Activated T-cell treated with anti-CD3 and anti-CD28 coated beads, Interleukin-2, amount 50 U/mL, for 24 hours (primary cell): Measurements from ENCODE around the gene GATA1.

Source experiments
- DNase-seq: peaks from one replicate; pipeline ENCODE4 v3.0.0-alpha.2; 2020
- H3K27ac Mint-ChIP-seq: 2 replicates; pipeline ENCODE4 v1.8.0; 2020; ENCODE audit warnings: mild to moderate bottlenecking, mixed read lengths
- H3K27me3 Mint-ChIP-seq: 2 replicates; pipeline ENCODE4 v1.8.0; 2020; ENCODE audit warnings: mixed read lengths
- H3K36me3 Mint-ChIP-seq: 2 replicates; pipeline ENCODE4 v1.8.0; 2020; ENCODE audit warnings: low read depth, mixed read lengths
- H3K4me1 Mint-ChIP-seq: 2 replicates; pipeline ENCODE4 v1.8.0; 2020; ENCODE audit warnings: low read depth, mixed read lengths
- H3K4me3 Mint-ChIP-seq: 2 replicates; pipeline ENCODE4 v1.8.0; 2020; ENCODE audit warnings: mild to moderate bottlenecking, moderate library complexity, mixed read lengths
- H3K9me3 Mint-ChIP-seq: 2 replicates; pipeline ENCODE4 v1.8.0; 2020; ENCODE audit warnings: mixed read lengths

GATA1 gene

DNA sequence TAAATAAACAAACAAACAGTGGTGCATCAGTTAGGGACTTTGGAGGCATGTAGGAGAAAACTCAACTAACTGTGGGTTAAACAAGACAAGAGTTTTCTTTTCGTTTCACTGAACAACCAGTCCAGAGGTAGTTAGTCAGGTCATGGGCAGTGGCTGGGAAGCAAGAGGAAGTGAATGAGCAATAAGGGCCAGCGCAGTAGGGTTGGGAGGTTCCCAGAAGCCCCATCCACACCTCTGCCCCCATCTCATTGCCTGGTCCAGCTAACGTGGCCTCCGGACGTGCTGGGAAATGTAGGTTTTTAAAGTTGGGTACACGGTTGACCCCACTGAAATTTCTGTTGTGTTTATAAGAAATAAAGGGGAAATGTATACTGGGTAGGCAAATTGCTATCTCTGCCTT, 16.1 kb upstream of the GATA1 start:
- Mint-ChIP-seq H3K27me3 (peaks cover 22% of the 10 kb centered on the region), H3K4me3 (no peak overlapping the region), H3K36me3 (no peaks in the 10 kb centered on the region), H3K4me1 (no peaks in the 10 kb centered on the region), H3K27ac (no peak overlapping the region), H3K9me3 (no peaks in the 10 kb centered on the region)
- DNase-seq, result no peak

DNA sequence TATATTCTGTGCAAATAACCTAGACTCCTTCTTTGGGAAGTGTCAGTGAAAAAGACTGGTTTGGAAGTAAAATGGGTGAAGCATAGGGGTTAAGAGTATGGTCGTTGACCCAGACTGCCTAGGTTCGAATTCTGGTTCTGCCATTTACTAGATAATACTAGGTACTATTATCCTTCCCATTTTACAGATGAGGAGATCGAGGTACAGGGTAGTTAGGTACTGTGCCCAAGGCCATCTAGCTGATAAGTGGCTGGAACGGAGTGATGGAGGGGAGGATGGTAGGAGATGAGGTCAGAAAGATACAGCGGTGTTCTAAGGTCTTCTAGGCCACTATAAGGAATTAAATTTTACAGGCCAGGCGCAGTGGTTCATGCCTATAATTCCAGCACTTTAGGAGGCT, 13.8 kb upstream of the GATA1 start:
- no peak overlapping the region for H3K27ac Mint-ChIP-seq
- H3K9me3 Mint-ChIP-seq, result no peaks in the 10 kb centered on the region
- H3K4me3 Mint-ChIP-seq, result no peak overlapping the region
- DNase-seq, result no peak
- no peaks in the 10 kb centered on the region for H3K4me1 Mint-ChIP-seq
- no peaks in the 10 kb centered on the region for H3K36me3 Mint-ChIP-seq
- H3K27me3 Mint-ChIP-seq, result peaks cover 34% of the 10 kb centered on the region

DNA sequence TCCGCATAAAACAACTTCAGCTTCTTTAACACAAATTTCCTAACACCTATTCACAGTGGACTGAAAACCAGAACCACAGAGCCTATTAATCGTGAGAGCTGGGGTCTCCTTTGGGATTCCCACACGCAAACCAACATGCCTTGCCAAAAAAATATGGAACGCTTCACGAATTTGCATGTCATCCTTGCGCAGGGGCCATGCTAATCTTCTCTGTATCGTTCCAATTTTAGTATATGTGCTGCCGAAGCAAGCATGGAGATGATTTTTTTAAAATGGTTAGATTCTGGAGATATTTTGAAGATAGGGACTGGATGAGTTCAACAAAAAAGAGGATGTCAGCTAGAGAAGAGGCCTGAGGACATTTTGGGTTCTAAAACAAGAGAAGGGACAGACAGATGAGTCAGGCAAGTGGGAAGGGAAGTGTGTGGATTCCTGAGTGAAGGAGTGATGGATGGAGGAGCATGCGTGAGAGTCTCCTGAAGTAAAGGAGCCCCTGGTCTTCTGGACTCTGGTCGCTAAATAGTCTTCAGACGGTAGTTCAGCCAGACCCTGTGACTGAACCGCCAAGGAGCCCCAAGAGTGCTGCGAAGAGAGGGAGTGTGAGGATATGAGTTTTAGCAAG, 9.5 kb upstream of the GATA1 start:
- Mint-ChIP-seq H3K9me3 (no peaks in the 10 kb centered on the region), H3K27ac (no peak overlapping the region), H3K36me3 (no peaks in the 10 kb centered on the region), H3K27me3 (peaks cover 43% of the 10 kb centered on the region), H3K4me3 (no peak overlapping the region), H3K4me1 (no peaks in the 10 kb centered on the region)
- no peak for DNase-seq

DNA sequence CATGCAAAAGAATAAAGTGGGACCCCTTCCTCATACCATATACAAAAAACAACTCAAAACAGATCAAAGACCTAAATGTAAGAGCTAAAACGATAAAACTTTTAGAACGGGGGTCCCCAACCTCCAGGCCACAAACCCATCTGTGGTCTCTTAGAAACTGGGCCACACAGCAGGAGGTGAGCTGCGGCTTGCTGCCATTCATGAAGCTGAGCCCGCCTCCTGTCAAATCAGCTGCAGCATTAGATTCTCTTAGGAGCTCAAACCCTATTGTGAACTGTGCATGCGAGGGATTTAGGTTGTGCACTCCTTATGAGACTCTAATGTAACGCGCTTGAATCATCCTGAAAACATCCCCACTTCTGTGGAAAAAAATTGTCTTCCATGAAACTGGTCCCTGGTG, 7.0 kb upstream of the GATA1 start:
- H3K36me3 Mint-ChIP-seq, result no peaks in the 10 kb centered on the region
- no peak overlapping the region for H3K4me3 Mint-ChIP-seq
- no peak overlapping the region for H3K27ac Mint-ChIP-seq
- peaks cover 36% of the 10 kb centered on the region for H3K27me3 Mint-ChIP-seq
- H3K9me3 Mint-ChIP-seq, result no peaks in the 10 kb centered on the region
- DNase-seq, result no peak
- H3K4me1 Mint-ChIP-seq, result no peaks in the 10 kb centered on the region

DNA sequence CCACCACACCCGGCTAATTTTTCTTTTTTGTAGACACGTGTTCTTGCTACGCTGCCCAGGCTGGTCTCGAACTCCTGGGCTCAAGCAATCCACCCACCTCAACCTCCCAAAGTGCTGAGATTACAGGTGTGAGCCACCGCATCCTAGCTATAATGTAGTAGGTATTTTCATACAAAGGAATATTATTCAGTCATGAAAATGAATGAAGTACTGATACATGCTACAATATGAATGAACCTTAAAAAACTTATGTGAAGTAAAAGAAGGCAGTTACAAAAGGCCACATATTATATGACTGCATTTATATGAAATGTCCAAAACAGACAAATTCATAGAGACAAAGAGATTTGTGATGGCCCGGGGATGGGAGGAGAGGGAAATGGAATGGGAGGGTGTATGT, 4.7 kb upstream of the GATA1 start:
- H3K27me3 Mint-ChIP-seq, result peaks cover 35% of the 10 kb centered on the region
- no peaks in the 10 kb centered on the region for H3K4me1 Mint-ChIP-seq
- DNase-seq, result no peak
- H3K9me3 Mint-ChIP-seq, result no peaks in the 10 kb centered on the region
- no peak overlapping the region for H3K4me3 Mint-ChIP-seq
- H3K36me3 Mint-ChIP-seq, result no peaks in the 10 kb centered on the region
- no peak overlapping the region for H3K27ac Mint-ChIP-seq

DNA sequence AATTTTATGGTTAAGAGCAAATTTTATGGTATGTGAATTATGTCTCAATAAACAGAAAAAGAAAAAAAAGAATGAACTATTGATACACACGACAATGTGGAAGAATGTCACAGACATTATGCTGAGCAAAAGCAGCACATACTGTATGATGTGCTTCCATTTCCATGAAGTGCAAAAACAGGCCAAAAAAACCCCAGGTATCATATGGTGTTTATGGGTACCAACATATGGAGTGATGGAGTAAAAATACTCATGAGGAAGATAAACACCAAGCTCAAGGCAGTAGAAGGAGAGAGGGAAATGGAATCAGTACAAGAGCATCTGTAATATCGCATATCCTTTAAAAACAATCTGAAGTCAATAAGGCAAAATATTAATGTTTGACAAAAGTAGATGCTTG, 4.2 kb upstream of the GATA1 start:
- Mint-ChIP-seq H3K27me3 (peaks cover 35% of the 10 kb centered on the region), H3K4me1 (no peaks in the 10 kb centered on the region), H3K4me3 (no peak overlapping the region), H3K27ac (no peak overlapping the region), H3K9me3 (no peaks in the 10 kb centered on the region), H3K36me3 (no peaks in the 10 kb centered on the region)
- no peak for DNase-seq

DNA sequence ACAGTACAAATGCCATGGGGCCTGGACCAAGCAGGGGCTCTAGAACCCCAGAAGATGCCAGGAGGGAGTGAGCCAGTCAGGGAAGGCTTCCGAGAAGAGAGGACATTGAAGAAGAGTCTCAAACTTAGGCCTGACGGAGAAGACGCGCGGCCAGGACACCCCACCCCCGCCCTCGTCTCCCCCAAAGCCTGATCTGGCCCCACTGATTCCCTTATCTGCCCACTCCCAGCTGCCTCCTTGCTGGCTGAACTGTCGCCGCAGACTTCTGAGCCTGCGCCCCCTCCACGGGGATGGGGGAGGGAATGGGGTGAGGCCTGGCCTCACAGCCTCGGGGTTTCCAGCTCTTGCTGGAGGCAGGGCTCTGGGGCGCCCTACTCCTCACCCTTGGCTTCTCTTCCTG, 3.6 kb upstream of the GATA1 start:
- no peaks in the 10 kb centered on the region for H3K36me3 Mint-ChIP-seq

DNA sequence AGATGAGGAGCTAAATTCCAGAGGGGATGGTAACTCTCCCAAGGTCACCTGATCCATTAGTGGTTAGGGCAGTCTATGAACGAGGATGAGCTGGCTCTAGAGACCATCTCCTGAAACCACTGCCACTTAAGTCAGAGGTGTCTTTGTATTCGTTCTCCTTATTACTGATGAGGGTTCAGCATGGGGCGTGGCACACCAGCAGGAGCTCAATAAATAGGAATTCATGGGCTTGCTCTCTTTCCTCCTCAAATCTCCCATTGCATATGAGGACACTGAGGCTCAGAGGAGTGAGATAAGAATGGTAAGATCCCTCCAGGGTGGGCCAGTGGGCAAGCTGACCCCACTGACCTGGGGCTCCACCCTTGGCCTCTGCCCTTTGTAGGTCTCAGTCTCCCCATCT, 1.7 kb upstream of the GATA1 start:
- Mint-ChIP-seq H3K4me3 (no peak overlapping the region), H3K27ac (no peak overlapping the region), H3K27me3 (peaks cover 28% of the 10 kb centered on the region), H3K9me3 (no peaks in the 10 kb centered on the region), H3K4me1 (peaks cover 5% of the 10 kb centered on the region), H3K36me3 (no peaks in the 10 kb centered on the region)
- no peak for DNase-seq

More for the DNA sequence above, 3.6 kb upstream of the GATA1 start:
- H3K4me1 Mint-ChIP-seq, result no peaks in the 10 kb centered on the region
- H3K27ac Mint-ChIP-seq, result no peak overlapping the region
- no peak overlapping the region for H3K4me3 Mint-ChIP-seq
- no peaks in the 10 kb centered on the region for H3K9me3 Mint-ChIP-seq
- DNase-seq, result no peak
- H3K27me3 Mint-ChIP-seq, result peaks cover 33% of the 10 kb centered on the region

DNA sequence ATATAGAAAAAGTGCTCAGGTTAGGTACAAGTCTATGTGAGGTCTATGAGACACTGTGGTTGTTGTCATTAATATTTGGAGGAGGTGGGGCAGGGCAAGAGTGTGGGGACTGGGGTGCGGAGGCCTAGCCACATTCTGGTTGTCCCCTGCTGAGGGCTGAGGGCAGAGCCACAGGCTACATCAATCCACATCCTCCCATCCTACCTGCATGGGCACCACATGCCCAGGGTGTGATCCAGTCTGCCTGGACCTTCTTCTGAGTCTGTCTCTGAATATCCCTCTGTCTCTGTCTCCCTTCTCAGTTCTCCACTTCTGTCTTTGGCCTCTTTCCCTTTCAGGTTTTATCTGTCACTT, 1.2 kb upstream of the GATA1 start:
- Mint-ChIP-seq H3K27me3 (peaks cover 28% of the 10 kb centered on the region), H3K4me1 (peaks cover 6% of the 10 kb centered on the region), H3K4me3 (no peak overlapping the region), H3K36me3 (no peaks in the 10 kb centered on the region), H3K27ac (no peak overlapping the region), H3K9me3 (no peaks in the 10 kb centered on the region)
- DNase-seq, result no peak

DNA sequence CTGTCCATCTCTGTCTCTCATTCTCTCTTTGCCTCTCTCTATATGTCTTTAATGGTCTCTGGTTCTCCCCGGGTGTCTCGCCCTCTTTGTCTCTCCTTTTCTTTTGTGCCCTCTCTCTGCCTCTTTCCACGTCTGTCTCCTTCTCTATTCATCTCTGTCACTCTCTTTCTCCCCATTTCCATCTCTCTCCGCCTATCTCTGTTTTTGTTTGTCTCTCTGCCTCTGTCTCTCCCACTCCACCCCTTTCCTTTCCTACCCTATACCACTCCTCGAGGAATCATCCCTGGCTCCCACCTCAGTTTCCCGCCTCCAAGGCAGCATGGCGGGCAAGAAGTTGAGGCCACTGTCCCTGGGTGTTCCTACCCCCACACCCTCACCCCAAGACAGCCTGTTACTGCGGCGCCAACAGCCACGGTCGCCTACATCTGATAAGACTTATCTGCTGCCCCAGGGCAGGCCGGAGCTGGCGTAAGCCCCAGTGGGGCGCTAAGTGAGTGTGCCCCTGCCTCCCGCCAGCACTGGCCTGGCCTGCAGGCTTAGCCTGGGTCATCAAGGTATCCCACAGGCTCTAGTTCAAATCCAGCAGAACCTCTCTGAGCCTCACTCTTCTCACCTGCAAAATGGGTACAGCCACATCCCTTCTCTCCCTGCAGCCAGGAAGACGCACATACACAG, 713 bp upstream of the GATA1 start:
- peaks cover 28% of the 10 kb centered on the region for H3K27me3 Mint-ChIP-seq
- peaks cover 6% of the 10 kb centered on the region for H3K4me1 Mint-ChIP-seq
- no peak overlapping the region for H3K27ac Mint-ChIP-seq
- DNase-seq, result no peak
- H3K36me3 Mint-ChIP-seq, result no peaks in the 10 kb centered on the region
- H3K4me3 Mint-ChIP-seq, result no peak overlapping the region
- no peaks in the 10 kb centered on the region for H3K9me3 Mint-ChIP-seq

DNA sequence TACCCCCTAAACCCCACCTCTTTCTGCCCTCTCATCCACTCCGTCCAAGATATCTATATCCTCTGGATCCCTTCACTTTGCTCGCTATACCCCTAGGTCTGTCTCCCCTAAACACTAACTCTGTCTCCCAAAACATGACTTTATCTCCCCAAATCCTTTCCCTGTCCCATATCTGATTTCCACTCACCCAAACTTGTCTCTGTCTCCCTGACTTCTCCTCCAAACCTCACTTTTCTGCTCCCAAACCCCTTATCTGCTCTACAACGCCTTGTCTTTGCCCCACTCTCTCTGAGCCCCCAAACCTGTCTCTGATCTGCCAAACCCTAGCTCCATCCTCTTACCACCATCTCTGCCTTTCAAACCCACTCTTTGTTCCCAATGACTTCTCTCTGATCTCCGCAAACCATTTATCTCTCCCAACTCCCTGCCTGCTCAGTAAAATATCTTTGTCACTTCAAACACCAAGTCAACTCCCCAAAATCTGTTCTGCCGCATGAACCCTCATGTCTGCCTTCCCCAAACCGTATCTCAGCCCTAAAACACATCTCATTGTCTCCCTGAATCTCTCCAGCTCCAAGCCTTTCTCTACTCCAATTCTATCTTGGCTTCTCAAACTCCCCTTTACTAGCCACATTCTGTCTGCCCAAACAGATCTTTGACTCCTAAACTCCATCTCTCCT, 575 bp downstream of the GATA1 start:
- Mint-ChIP-seq H3K27me3 (peaks cover 28% of the 10 kb centered on the region), H3K27ac (no peak overlapping the region), H3K36me3 (no peaks in the 10 kb centered on the region), H3K4me1 (peaks cover 6% of the 10 kb centered on the region), H3K4me3 (no peak overlapping the region), H3K9me3 (no peaks in the 10 kb centered on the region)
- no peak for DNase-seq

DNA sequence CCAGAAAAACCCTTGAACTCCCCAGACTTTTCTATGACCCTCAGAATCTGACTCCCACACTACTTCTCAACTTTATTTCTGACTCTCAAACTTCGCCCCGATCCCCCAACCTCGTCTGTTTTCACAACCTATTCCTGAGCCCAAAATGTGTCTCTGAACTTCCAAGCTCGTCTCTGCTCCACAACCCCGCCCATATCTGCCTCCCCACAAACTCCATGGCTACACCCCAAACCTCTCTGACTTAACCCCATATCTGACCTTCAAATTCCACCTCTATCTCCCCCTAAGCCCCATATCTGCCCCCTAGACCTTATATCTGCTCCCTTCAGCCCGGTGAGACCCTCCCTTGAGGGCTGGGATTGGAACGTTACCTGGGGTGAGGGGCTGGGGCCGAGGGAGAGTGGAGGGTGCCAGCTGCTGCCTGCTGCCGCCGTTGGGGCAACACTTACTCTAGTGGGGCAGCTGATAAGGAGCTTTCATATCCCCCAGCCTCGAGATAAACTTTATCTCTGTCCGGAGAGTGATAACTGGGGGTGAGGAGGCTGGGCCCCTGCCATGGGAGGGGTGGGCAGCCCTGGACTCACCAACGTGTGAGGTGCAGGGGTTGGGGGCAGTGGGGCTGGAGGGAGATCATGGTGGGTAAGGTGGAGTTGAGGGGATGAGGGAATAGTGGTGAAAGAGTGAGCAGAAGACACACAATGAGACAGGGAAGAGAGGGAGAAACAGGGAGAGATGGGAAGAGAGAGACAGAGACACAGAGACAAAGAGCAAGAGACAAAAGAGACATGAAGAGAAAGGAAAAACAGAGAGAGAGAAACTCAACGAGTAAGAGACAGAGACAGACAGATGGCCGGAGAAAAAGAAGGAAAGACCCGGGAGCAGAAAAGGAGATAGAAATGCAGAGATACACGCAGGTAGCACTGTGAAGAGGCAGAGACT, 1.4 kb downstream of the GATA1 start:
- Mint-ChIP-seq H3K9me3 (no peaks in the 10 kb centered on the region), H3K27me3 (peaks cover 28% of the 10 kb centered on the region), H3K4me1 (peaks cover 6% of the 10 kb centered on the region), H3K36me3 (no peaks in the 10 kb centered on the region), H3K27ac (no peak overlapping the region), H3K4me3 (no peak overlapping the region)
- no peak for DNase-seq

DNA sequence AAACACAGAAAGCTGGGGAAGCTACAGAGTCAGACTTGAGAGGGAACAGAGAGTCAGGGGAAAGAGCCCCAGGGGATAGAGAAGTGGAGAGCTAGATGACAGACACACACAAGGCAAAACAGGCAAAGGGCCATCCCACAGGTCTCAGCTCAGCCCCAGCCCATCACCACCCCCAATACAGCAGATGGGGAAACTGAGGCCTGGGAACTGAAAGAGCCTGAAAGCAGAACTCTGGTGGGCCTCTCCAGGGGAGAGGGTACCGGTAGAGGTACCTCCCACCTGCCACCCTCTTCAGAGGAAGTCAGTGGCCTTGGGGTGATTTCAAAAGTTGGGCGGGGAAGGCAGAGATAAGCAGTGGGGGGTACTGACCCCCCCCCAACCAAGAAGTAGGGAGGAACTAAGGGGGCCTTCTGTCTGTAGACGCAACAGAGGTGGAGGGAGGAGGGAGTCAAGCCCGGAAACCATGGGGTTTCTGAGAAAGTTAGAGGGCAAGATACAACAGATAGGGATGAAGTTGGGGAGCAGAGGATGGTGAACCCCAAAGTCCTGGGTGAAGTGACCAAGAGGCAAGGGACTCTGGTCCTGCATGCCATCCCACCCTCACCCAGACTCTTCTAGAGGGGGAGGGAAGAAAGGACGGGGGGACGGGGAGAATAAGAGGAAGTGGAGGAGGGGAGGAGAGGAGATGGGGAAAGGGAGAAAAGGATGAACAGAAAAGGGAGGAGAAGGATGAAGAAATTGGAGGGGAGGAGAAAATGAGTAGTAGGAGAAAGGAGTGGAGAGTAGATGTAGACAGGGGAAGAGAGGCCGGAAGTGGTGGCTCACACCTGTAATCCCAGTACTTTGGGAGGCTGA, 3.2 kb downstream of the GATA1 start:
- H3K27me3 Mint-ChIP-seq, result peaks cover 32% of the 10 kb centered on the region
- no peaks in the 10 kb centered on the region for H3K36me3 Mint-ChIP-seq
- no peaks in the 10 kb centered on the region for H3K9me3 Mint-ChIP-seq
- peaks cover 6% of the 10 kb centered on the region for H3K4me1 Mint-ChIP-seq
- DNase-seq, result no peak
- no peak overlapping the region for H3K27ac Mint-ChIP-seq
- H3K4me3 Mint-ChIP-seq, result no peak overlapping the region

DNA sequence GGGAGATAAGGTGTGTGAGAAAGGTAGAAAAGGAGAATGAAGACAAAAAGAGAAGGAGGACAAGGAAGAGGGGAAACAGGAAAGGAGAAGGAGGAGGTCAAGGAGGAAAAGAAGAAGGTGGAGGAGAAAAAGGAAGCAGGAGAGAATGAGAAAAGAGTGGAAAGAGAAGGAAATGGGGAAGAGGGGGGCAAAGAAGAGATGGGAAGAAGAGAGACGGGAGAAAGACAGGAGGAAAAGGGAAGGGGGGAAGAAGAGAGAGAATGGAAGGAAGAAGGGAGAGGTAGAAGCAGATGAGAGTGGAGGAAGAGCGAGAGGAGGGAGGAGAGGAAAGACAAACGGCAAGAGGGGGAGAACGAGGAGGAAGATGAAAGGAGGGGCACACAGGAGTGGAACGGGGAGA, 4.1 kb downstream of the GATA1 start:
- H3K9me3 Mint-ChIP-seq, result no peaks in the 10 kb centered on the region
- H3K27ac Mint-ChIP-seq, result no peak overlapping the region
- H3K4me3 Mint-ChIP-seq, result no peak overlapping the region
- H3K4me1 Mint-ChIP-seq, result peaks cover 6% of the 10 kb centered on the region
- H3K27me3 Mint-ChIP-seq, result peaks cover 29% of the 10 kb centered on the region
- no peak for DNase-seq
- no peaks in the 10 kb centered on the region for H3K36me3 Mint-ChIP-seq
